Liver (tissue), 9 donors: ENCODE data around the gene FYB1. TPM values are rescaled to one million over a fixed set of nuclear protein-coding genes. Genes with fewer than 3 reads are reported as not detected.

Experiments used
- DNase-seq: peaks from one replicate; pipeline ENCODE4 v3.0.0-alpha.2; 2017; ENCODE audit warnings: low spot score
- H3K27ac ChIP-seq, 2 donors: one replicate each; pipeline ENCODE4 v1.7.0; 2013; ENCODE audit warnings: inconsistent platforms in 2 of 2, low read length in 2 of 2, control low read depth in 1 of 2, low read depth in 1 of 2, mild to moderate bottlenecking in 1 of 2
- H3K27me3 ChIP-seq, 4 donors: one replicate each; pipeline versions ENCODE4 v1.6.1 to v1.7.0; 2013; ENCODE audit warnings: low read length in 3 of 4, inconsistent platforms in 1 of 4, mild to moderate bottlenecking in 1 of 4, moderate library complexity in 1 of 4; ENCODE audit not compliant: control insufficient read depth in 4 of 4, insufficient read depth in 4 of 4
- H3K36me3 ChIP-seq, 4 donors: one replicate each; pipeline versions ENCODE4 v1.6.1 to v1.7.0; 2013; ENCODE audit warnings: low read length in 3 of 4, mild to moderate bottlenecking in 3 of 4, low read depth in 1 of 4, moderate library complexity in 1 of 4; ENCODE audit not compliant: control insufficient read depth in 4 of 4, insufficient read depth in 3 of 4
- H3K4me1 ChIP-seq, 4 donors: one replicate each; pipeline versions ENCODE4 v1.6.1 to v1.7.0; 2013; ENCODE audit warnings: low read length in 3 of 4, mild to moderate bottlenecking in 3 of 4, moderate library complexity in 1 of 4; ENCODE audit not compliant: control insufficient read depth in 4 of 4, insufficient read depth in 4 of 4
- H3K4me3 ChIP-seq, 3 donors: one replicate each; pipeline versions ENCODE4 v1.6.1 to v1.7.0; 2013; ENCODE audit warnings: low read length in 3 of 3, control low read depth in 1 of 3, low read depth in 1 of 3, mild to moderate bottlenecking in 1 of 3
- H3K9ac ChIP-seq, 2 donors: one replicate each; pipeline ENCODE4 v1.7.0; 2013; ENCODE audit warnings: low read length in 2 of 2, mild to moderate bottlenecking in 2 of 2, moderate library complexity in 2 of 2, control low read depth in 1 of 2, low read depth in 1 of 2
- H3K9me3 ChIP-seq, 4 donors: one replicate each; pipeline versions ENCODE4 v1.6.1 to v1.7.0; 2013; ENCODE audit warnings: low read length in 3 of 4; ENCODE audit not compliant: control insufficient read depth in 4 of 4
- ATF3 ChIP-seq: IDR thresholded peaks from 2 replicates; pipeline ENCODE4 v1.6.1; 2016; ENCODE audit warnings: antibody characterized with exemption
- EGR1 ChIP-seq, 2 donors: IDR thresholded peaks; 2 replicates each; pipeline ENCODE4 v1.6.1; 2016 to 2018; ENCODE audit warnings: antibody characterized with exemption in 2 of 2, low read depth in 2 of 2
- FOXA1 ChIP-seq: IDR thresholded peaks from 2 replicates; pipeline ENCODE4 v1.6.1; 2016; ENCODE audit warnings: antibody characterized with exemption
- FOXA2 ChIP-seq: IDR thresholded peaks from 2 replicates; pipeline ENCODE4 v1.6.1; 2016; ENCODE audit warnings: antibody characterized with exemption
- GABPA ChIP-seq, 2 donors: IDR thresholded peaks in 1 of 2; conservative IDR thresholded peaks in 1 of 2; 2 replicates each; pipeline ENCODE4 v1.6.1; 2016; ENCODE audit warnings: antibody characterized with exemption in 2 of 2, mild to moderate bottlenecking in 1 of 2, moderate library complexity in 1 of 2
- HNF4A ChIP-seq, 2 donors: conservative IDR thresholded peaks; 2 replicates each; pipeline ENCODE4 v1.6.1; 2016; ENCODE audit warnings: antibody characterized with exemption in 2 of 2, mild to moderate bottlenecking in 2 of 2
- HNF4G ChIP-seq: IDR thresholded peaks from 2 replicates; pipeline ENCODE4 v1.6.1; 2016; ENCODE audit warnings: antibody characterized with exemption
- JUND ChIP-seq, 2 donors: IDR thresholded peaks; 2 replicates each; pipeline ENCODE4 v1.6.1; 2016; ENCODE audit warnings: antibody characterized with exemption in 2 of 2
- NR2F2 ChIP-seq: IDR thresholded peaks from 2 replicates; pipeline ENCODE4 v1.6.1; 2016; ENCODE audit warnings: antibody characterized with exemption
- RAD21 ChIP-seq, 2 donors: IDR thresholded peaks; 2 replicates each; pipeline ENCODE4 v1.6.1; 2016; ENCODE audit warnings: antibody characterized with exemption in 2 of 2, mild to moderate bottlenecking in 2 of 2
- REST ChIP-seq: IDR thresholded peaks from 2 replicates; pipeline ENCODE4 v1.6.1; 2016; ENCODE audit warnings: antibody characterized with exemption, mild to moderate bottlenecking
- RXRA ChIP-seq, 2 donors: IDR thresholded peaks; 2 replicates each; pipeline ENCODE4 v1.6.1; 2017 to 2018; ENCODE audit warnings: antibody characterized with exemption in 2 of 2, mild to moderate bottlenecking in 1 of 2
- SP1 ChIP-seq: IDR thresholded peaks from 2 replicates; pipeline ENCODE4 v1.6.1; 2018; ENCODE audit warnings: antibody characterized with exemption, mild to moderate bottlenecking
- TAF1 ChIP-seq: conservative IDR thresholded peaks from 2 replicates; pipeline ENCODE4 v1.6.1; 2016; ENCODE audit warnings: antibody characterized with exemption, mild to moderate bottlenecking
- YY1 ChIP-seq: IDR thresholded peaks from 2 replicates; pipeline ENCODE4 v1.6.1; 2016; ENCODE audit warnings: antibody characterized with exemption, mild to moderate bottlenecking
- ZBTB33 ChIP-seq: IDR thresholded peaks from 2 replicates; pipeline ENCODE4 v1.6.1; 2016; ENCODE audit warnings: antibody characterized with exemption
- WGBS: extraction: QIAGEN DNeasy Blood & Tissue Kit; methylation state at CpG from one replicate; pipeline ENCODE4 v1.1.7; 2013; 5-methylcytosine and 5-hydroxymethylcytosine counted together
- polyA plus RNA-seq, 2 donors: library from polyadenylated mRNA; stranded (reverse) in 1 of 2; unstranded in 1 of 2; fragments of 200-250 nt in 1 of 2; fragments of >200 nt in 1 of 2; fragmentation: Nextera tagmentation in 1 of 2; extraction: Ambion mirVana in 1 of 2; gene quantifications; one replicate each; pipeline versions ENCODE4 v1.2.1 to v1.2.3, GENCODE V29; 2013 to 2015
- total RNA-seq, 2 donors: library from RNA; depleted of rRNA; stranded (reverse); fragments of >200 nt; gene quantifications; one replicate each; pipeline ENCODE4 v1.2.3, GENCODE V29; 2014
- TF ChIP-seq, protein P1 (sequence below): IDR thresholded peaks from 2 replicates; pipeline ENCODE4 v1.6.1; 2016; ENCODE audit warnings: antibody characterized with exemption
- TF ChIP-seq, protein P2 (sequence below): fragments of 150-350 bp; IDR thresholded peaks from 2 replicates; pipeline ENCODE4 v1.5.1; 2017; ENCODE audit warnings: improper control_type of control experiment, low read depth, low read length; ENCODE audit not compliant: missing input control
- donor health status: healthy.
- donor health status: healthy.
- donor health status: healthy.
- donor health status: healthy.
- donor health status: healthy.

Gene FYB1
- total and polyA plus RNA-seq, 4 donors, result 2.3 to 14.6 (median 6.9) TPM

DNA sequence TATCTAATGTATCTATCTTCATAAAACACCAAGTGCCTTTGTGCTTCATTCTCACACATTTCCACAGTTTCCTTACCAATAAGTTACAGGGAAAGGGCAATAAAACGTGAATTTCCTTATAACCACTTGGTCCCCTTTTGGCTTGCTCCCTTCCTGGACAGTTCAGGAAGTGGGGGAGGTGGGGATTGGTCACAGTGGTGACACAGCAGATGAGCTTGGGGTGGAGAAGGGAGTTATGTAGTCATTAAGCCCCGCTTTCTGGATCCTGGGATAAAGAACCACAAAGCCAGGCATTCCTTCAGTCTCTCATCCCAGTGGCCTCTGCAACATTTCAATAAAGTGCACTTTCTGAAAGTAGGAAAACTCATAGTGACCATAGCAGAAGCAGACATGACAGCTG lies 47.1 kb upstream of the FYB1 start:
- 0% methylated on average over 2 of the region's 2 CpGs for WGBS
- H3K27ac ChIP-seq, result no peak overlapping the region
- H3K4me3 ChIP-seq, result no peak overlapping the region
- H3K9me3 ChIP-seq, result no peaks in the 10 kb centered on the region
- no peak overlapping the region for H3K9ac ChIP-seq
- no peaks in the 10 kb centered on the region for H3K36me3 ChIP-seq
- DNase-seq, result no peak
- peaks cover 0 to under 1% (median 0%) of the 10 kb centered on the region in 4 donors for H3K4me1 ChIP-seq
- no peak for TF ChIP-seq ATF3
- H3K27me3 ChIP-seq, result no peaks in the 10 kb centered on the region

DNA sequence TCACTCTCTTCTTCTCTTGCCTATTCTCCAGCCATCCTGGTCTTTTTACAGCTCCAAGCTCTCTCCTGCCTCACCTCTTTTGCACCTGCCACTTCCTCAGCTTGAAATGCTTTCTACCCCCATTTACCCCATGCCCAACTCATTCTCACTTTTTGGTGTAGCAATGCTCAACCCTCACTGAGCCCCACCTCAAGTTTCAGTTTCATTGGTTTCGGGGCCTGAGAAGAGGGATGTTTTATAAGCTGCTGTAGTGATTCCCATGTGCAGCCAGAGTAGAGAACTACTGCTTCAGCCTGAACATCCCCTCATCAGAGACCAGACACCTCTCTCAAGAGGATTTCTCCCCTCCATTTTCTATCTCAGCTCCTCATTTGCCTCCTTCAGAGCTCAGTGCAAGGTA lies 45.2 kb upstream of the FYB1 start:
- no peaks in the 10 kb centered on the region for H3K9me3 ChIP-seq
- no peak overlapping the region for H3K27ac ChIP-seq
- WGBS, result 85% methylated on average over 1 of the region's 1 CpG

More for the DNA sequence above, 45.2 kb upstream of the FYB1 start:
- Histone ChIP-seq H3K9ac (no peak overlapping the region), H3K27me3 (no peaks in the 10 kb centered on the region), H3K4me1 (no peaks in the 10 kb centered on the region), H3K36me3 (no peaks in the 10 kb centered on the region), H3K4me3 (no peak overlapping the region)
- TF ChIP-seq HNF4G, result no peak
- TF ChIP-seq SP1, result no peak
- TF ChIP-seq RAD21 (IDR thresholded peaks at IDR 0.05), result no peak
- TF ChIP-seq, protein P1, sequence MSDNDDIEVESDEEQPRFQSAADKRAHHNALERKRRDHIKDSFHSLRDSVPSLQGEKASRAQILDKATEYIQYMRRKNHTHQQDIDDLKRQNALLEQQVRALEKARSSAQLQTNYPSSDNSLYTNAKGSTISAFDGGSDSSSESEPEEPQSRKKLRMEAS, result no peak
- no peak for TF ChIP-seq EGR1 (IDR thresholded peaks at IDR 0.05; ENCODE audit: low read depth in 2 of 2)
- no peak for TF ChIP-seq ATF3
- TF ChIP-seq HNF4A (conservative IDR thresholded peaks at IDR 0.05), result no peak
- TF ChIP-seq, protein P2, sequence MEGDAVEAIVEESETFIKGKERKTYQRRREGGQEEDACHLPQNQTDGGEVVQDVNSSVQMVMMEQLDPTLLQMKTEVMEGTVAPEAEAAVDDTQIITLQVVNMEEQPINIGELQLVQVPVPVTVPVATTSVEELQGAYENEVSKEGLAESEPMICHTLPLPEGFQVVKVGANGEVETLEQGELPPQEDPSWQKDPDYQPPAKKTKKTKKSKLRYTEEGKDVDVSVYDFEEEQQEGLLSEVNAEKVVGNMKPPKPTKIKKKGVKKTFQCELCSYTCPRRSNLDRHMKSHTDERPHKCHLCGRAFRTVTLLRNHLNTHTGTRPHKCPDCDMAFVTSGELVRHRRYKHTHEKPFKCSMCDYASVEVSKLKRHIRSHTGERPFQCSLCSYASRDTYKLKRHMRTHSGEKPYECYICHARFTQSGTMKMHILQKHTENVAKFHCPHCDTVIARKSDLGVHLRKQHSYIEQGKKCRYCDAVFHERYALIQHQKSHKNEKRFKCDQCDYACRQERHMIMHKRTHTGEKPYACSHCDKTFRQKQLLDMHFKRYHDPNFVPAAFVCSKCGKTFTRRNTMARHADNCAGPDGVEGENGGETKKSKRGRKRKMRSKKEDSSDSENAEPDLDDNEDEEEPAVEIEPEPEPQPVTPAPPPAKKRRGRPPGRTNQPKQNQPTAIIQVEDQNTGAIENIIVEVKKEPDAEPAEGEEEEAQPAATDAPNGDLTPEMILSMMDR, result no peak
- TF ChIP-seq GABPA (IDR thresholded peaks at IDR 0.05 in 1 of 2, conservative IDR thresholded peaks at IDR 0.05 in 1 of 2), result no peak
- TF ChIP-seq FOXA2, result no peak
- no peak for TF ChIP-seq JUND (IDR thresholded peaks at IDR 0.05)
- no peak for TF ChIP-seq NR2F2
- TF ChIP-seq ZBTB33, result no peak
- no peak for TF ChIP-seq YY1
- no peak for TF ChIP-seq REST
- no peak for TF ChIP-seq FOXA1
- TF ChIP-seq RXRA (IDR thresholded peaks at IDR 0.05), result no peak
- TF ChIP-seq TAF1, result no peak
- no peak for DNase-seq
